ENCODE measurements around the gene APH1B.

- TF ChIP-seq CTCF (conservative IDR thresholded peaks at IDR 0.05; ENCODE audit: low read depth, low read length) (no peak), EZH2 (IDR thresholded peaks at IDR 0.05; ENCODE audit: borderline replicate concordance, low read depth, low read length, poor library complexity, severe bottlenecking) (no peak)
Observed at GRCh38 chr15:63244399-63244798, 33.0 kb upstream of the APH1B start.
